ENCODE results near the gene KLHL35.

KLHL35 gene

GRCh38 chr11:75477614-75477935 is 44.6 kb upstream of the KLHL35 start:
- Histone ChIP-seq H3K4me1 (ENCODE audit: insufficient read depth, low read length) (peaks cover 21% of the 10 kb centered on the region), H3K79me2 (ENCODE audit: insufficient read depth, low read length) (no peaks in the 10 kb centered on the region), H3K4me3 (ENCODE audit: low read depth in 1 of 2, low read length in 2 of 2) (no peak overlapping the region), H4K20me1 (ENCODE audit: insufficient read depth, low read length) (no peaks in the 10 kb centered on the region), H2AFZ (ENCODE audit: low read depth, low read length) (no peak overlapping the region), H3K9ac (ENCODE audit: low read depth, low read length) (no peak overlapping the region), H3K36me3 (ENCODE audit: insufficient read depth, low read length) (no peaks in the 10 kb centered on the region), H3K27ac (ENCODE audit: low read length) (no peak overlapping the region), H3K27me3 (ENCODE audit: insufficient read depth, low read length, poor library complexity) (no peaks in the 10 kb centered on the region), H3K4me2 (ENCODE audit: insufficient read depth, low read length) (no peak overlapping the region), H3K9me3 (ENCODE audit: insufficient read depth, low read length, severe bottlenecking) (no peaks in the 10 kb centered on the region)
- DNase-seq (no peak), ATAC-seq (ENCODE audit: insufficient read depth, low read depth) (no peak)
- no peak for TF ChIP-seq CTCF (IDR thresholded peaks at IDR 0.05; ENCODE audit: borderline replicate concordance, extremely low read depth, low read length, poor library complexity, severe bottlenecking)
- no peak for TF ChIP-seq EZH2 (IDR thresholded peaks at IDR 0.05; ENCODE audit: borderline replicate concordance, low read depth, low read length, severe bottlenecking)

- H3K9ac ChIP-seq (ENCODE audit: low read depth, low read length), result no peak overlapping the region
- TF ChIP-seq CTCF (IDR thresholded peaks at IDR 0.05; ENCODE audit: borderline replicate concordance, extremely low read depth, low read length, poor library complexity, severe bottlenecking), result no peak
- TF ChIP-seq EZH2 (IDR thresholded peaks at IDR 0.05; ENCODE audit: borderline replicate concordance, low read depth, low read length, severe bottlenecking), result no peak
- no peaks in the 10 kb centered on the region for H4K20me1 ChIP-seq (ENCODE audit: insufficient read depth, low read length)
- DNase-seq (no peak), ATAC-seq (ENCODE audit: insufficient read depth, low read depth) (no peak)
- peak overlapping the region; percentile 88; the same call in 1 of the 2 replicates for H3K27ac ChIP-seq (ENCODE audit: low read length)
- no peaks in the 10 kb centered on the region for H3K9me3 ChIP-seq (ENCODE audit: insufficient read depth, low read length, severe bottlenecking)
- no peaks in the 10 kb centered on the region for H3K79me2 ChIP-seq (ENCODE audit: insufficient read depth, low read length)
- H3K4me3 ChIP-seq (ENCODE audit: low read depth in 1 of 2, low read length in 2 of 2), result no peak overlapping the region
- H2AFZ ChIP-seq (ENCODE audit: low read depth, low read length), result no peak overlapping the region
- no peaks in the 10 kb centered on the region for H3K27me3 ChIP-seq (ENCODE audit: insufficient read depth, low read length, poor library complexity)
- peaks cover 21% of the 10 kb centered on the region for H3K4me1 ChIP-seq (ENCODE audit: insufficient read depth, low read length)
- H3K4me2 ChIP-seq (ENCODE audit: insufficient read depth, low read length), result no peak overlapping the region
- H3K36me3 ChIP-seq (ENCODE audit: insufficient read depth, low read length), result no peaks in the 10 kb centered on the region
These were observed 44.0 kb upstream of the KLHL35 start for GRCh38 chr11:75476739-75477613.

- Histone ChIP-seq H3K27ac (ENCODE audit: low read length) (peak overlapping the region; percentile 88), H2AFZ (ENCODE audit: low read depth, low read length) (peak overlapping the region; percentile 92), H3K4me2 (ENCODE audit: insufficient read depth, low read length) (peak overlapping the region; percentile 68), H3K36me3 (ENCODE audit: insufficient read depth, low read length) (no peaks in the 10 kb centered on the region), H3K4me1 (ENCODE audit: insufficient read depth, low read length) (peaks cover 21% of the 10 kb centered on the region), H3K9ac (ENCODE audit: low read depth, low read length) (peak overlapping the region; percentile 54), H3K27me3 (ENCODE audit: insufficient read depth, low read length, poor library complexity) (no peaks in the 10 kb centered on the region), H3K79me2 (ENCODE audit: insufficient read depth, low read length) (no peaks in the 10 kb centered on the region), H3K9me3 (ENCODE audit: insufficient read depth, low read length, severe bottlenecking) (no peaks in the 10 kb centered on the region), H4K20me1 (ENCODE audit: insufficient read depth, low read length) (no peaks in the 10 kb centered on the region), H3K4me3 (ENCODE audit: low read depth in 1 of 2, low read length in 2 of 2) (peak overlapping the region in 1 of 2 experiments; percentile 52; a peak in 2 of 4 replicates)
- ATAC-seq (ENCODE audit: insufficient read depth, low read depth), result peak; percentile 74
- DNase-seq, result no peak
- TF ChIP-seq EZH2 (IDR thresholded peaks at IDR 0.05; ENCODE audit: borderline replicate concordance, low read depth, low read length, severe bottlenecking), result no peak
- TF ChIP-seq CTCF (IDR thresholded peaks at IDR 0.05; ENCODE audit: borderline replicate concordance, extremely low read depth, low read length, poor library complexity, severe bottlenecking), result no peak
These were observed 43.0 kb upstream of the KLHL35 start for GRCh38 chr11:75475767-75476650.
